ENCODE measurements around the gene POLR1B. TPM values are rescaled to one million over a fixed set of nuclear protein-coding genes. Genes with fewer than 3 reads are reported as not detected.

Gene POLR1B
- total and polyA plus RNA-seq, 10 of the 15 experiments (the other 5 are each of a cell fraction or from before 2014, with no cell fraction given) = 13.4 to 55.8 (median 35.9) TPM

- TF ChIP-seq SUPT20H (IDR thresholded peaks at IDR 0.05; ENCODE audit: borderline replicate concordance, control insufficient read depth, low read depth, low read length) (no peak), CBFB (IDR thresholded peaks at IDR 0.05; ENCODE audit: low read depth) (0 out of 2 replicates have a peak, but pooled peaks have one; percentile 67), PML (IDR thresholded peaks at IDR 0.05; ENCODE audit: low read length) (peak; percentile 84; the same call in 1 of the 2 replicates), RELA (IDR thresholded peaks at IDR 0.05; ENCODE audit: borderline replicate concordance, partially characterized antibody) (no peak), CTCF (IDR thresholded peaks at IDR 0.05 in 2 of 3, conservative IDR thresholded peaks at IDR 0.05 in 1 of 3; ENCODE audit: control insufficient read depth in 2 of 3, extremely low read depth in 1 of 3, insufficient read depth in 1 of 3, low read depth in 3 of 3, low read length in 3 of 3) (no peak), ATF7 (IDR thresholded peaks at IDR 0.05; ENCODE audit: low read depth) (peak; percentile 99), ZNF24 (IDR thresholded peaks at IDR 0.05) (0 out of 2 replicates have a peak, but pooled peaks have one; percentile 4), ELK1 (IDR thresholded peaks at IDR 0.05; ENCODE audit: low read depth, low read length) (no peak), BHLHE40 (IDR thresholded peaks at IDR 0.05; ENCODE audit: borderline replicate concordance in 1 of 2, low read depth in 2 of 2, low read length in 1 of 2) (peak; percentile 94 to 96), ZBTB40 (IDR thresholded peaks at IDR 0.05; ENCODE audit: borderline replicate concordance) (no peak), CREM (IDR thresholded peaks at IDR 0.05; ENCODE audit: low read depth) (no peak), POU2F2 (IDR thresholded peaks at IDR 0.05; ENCODE audit: borderline replicate concordance, low read depth, low read length) (peak; percentile 73), TAF1 (IDR thresholded peaks at IDR 0.05; ENCODE audit: borderline replicate concordance, low read depth, low read length) (peak; percentile 79), JUNB (IDR thresholded peaks at IDR 0.05) (no peak), RB1 (IDR thresholded peaks at IDR 0.05; ENCODE audit: borderline replicate concordance) (peak; percentile 80; the same call in 1 of the 2 replicates), EGR1 (IDR thresholded peaks at IDR 0.05; ENCODE audit: borderline replicate concordance in 1 of 2, low read depth in 2 of 2, low read length in 2 of 2) (no peak), E4F1 (IDR thresholded peaks at IDR 0.05; ENCODE audit: borderline replicate concordance, partially characterized antibody) (peak; percentile 85), ZNF622 (IDR thresholded peaks at IDR 0.05) (no peak), STAT1 (conservative IDR thresholded peaks at IDR 0.05) (0 out of 2 replicates have a peak, but pooled peaks have one; percentile 11)
Measured at GRCh38 chr2:112541315-112542122, 746 bp upstream of the POLR1B start (continued).

Measured in GM12878 (cell line).